Measurements from ENCODE around the gene ERICH3. TPM values are rescaled to one million over a fixed set of nuclear protein-coding genes. Genes with fewer than 3 reads are reported as not detected.

The ERICH3 gene
- total RNA-seq, 1 experiment from 2014 or later: not detected

GRCh38 chr1:74703386-74704182, 30.0 kb upstream of the ERICH3 start:
- Histone ChIP-seq H3K9ac (ENCODE audit: extremely low read depth, insufficient read length, low read length) (no peak overlapping the region), H4K8ac (replicated peaks; ENCODE audit: insufficient read length, low read depth, low read length) (no peak overlapping the region), H3K23me2 (ENCODE audit: insufficient read length, low read depth, low read length, poor library complexity, severe bottlenecking) (no peaks in the 10 kb centered on the region), H3T11ph (ENCODE audit: low read length) (no peak overlapping the region), H4K5ac (ENCODE audit: insufficient read length, low read depth, low read length) (no peak overlapping the region), H2BK15ac (ENCODE audit: low read depth, low read length) (no peak overlapping the region), H2BK120ac (ENCODE audit: low read depth, low read length, poor library complexity, severe bottlenecking) (no peak overlapping the region), H3K56ac (ENCODE audit: insufficient read length, low read depth, low read length) (no peak overlapping the region), H3K79me1 (ENCODE audit: insufficient read depth, low read depth, low read length, poor library complexity, severe bottlenecking) (no peaks in the 10 kb centered on the region), H2BK5ac (ENCODE audit: insufficient read length, low read length) (no peak overlapping the region), H3K4me1 (ENCODE audit: insufficient read depth, low read length) (no peaks in the 10 kb centered on the region), H3K18ac (ENCODE audit: insufficient read length, low read depth, low read length) (no peak overlapping the region), H3K4ac (ENCODE audit: low read depth, low read length) (no peak overlapping the region), H3K27ac (ENCODE audit: insufficient read length, low read depth, low read length) (no peak overlapping the region), H3K79me2 (ENCODE audit: insufficient read depth, low read length) (no peaks in the 10 kb centered on the region), H3K4me2 (ENCODE audit: insufficient read depth, insufficient read length, low read length) (no peak overlapping the region), H3K9me3 (ENCODE audit: control insufficient read depth, low read depth, low read length) (no peaks in the 10 kb centered on the region), H3K23ac (ENCODE audit: insufficient read length, low read depth, low read length) (no peak overlapping the region), H4K91ac (ENCODE audit: insufficient read length, low read depth, low read length) (no peak overlapping the region), H3K27me3 (ENCODE audit: insufficient read depth, low read length) (no peaks in the 10 kb centered on the region), H4K20me1 (ENCODE audit: control insufficient read depth, insufficient read depth, insufficient read length) (no peaks in the 10 kb centered on the region), H2AFZ (ENCODE audit: low read length) (no peak overlapping the region), H2BK20ac (ENCODE audit: low read depth, low read length, poor library complexity, severe bottlenecking) (no peak overlapping the region), H2BK12ac (ENCODE audit: insufficient read length, low read depth, low read length) (no peak overlapping the region), H2AK5ac (ENCODE audit: insufficient read length, low read length) (no peak overlapping the region), H3K14ac (ENCODE audit: insufficient read depth, low read length) (no peak overlapping the region)
- Mint-ChIP-seq H3K27me3 (ENCODE audit: low read depth) (no peaks in the 10 kb centered on the region), H3K4me3 (no peak overlapping the region), H3K4me1 (no peaks in the 10 kb centered on the region), H3K27ac (no peak overlapping the region), H3K36me3 (ENCODE audit: insufficient read depth in 1 of 3, low read depth in 3 of 3) (no peaks in the 10 kb centered on the region), H3K9me3 (no peaks in the 10 kb centered on the region)
- WGBS (ENCODE audit: extremely low coverage, insufficient read length, low lambda C conversion rate): no CpG with 5 or more reads among the region's 6 CpGs
- no peak for TF ChIP-seq CTCF (conservative IDR thresholded peaks at IDR 0.05)
- DNase-seq: no peak

All from H9 (cell line).